Body of pancreas (tissue), 4 donors: ENCODE measurements around the gene DYNLT3. TPM values are rescaled to one million over a fixed set of nuclear protein-coding genes. Genes with fewer than 3 reads are reported as not detected.

Source experiments
- ATAC-seq: fragments of 150-250 bp; one replicate; pipeline ENCODE4 v1.9.1; 2016
- DNase-seq, 4 donors: peaks; one replicate each; pipeline ENCODE4 v3.0.0-alpha.2; 2019
- H3K27ac ChIP-seq, 4 donors: fragments of 200-600 bp; sonication (generic); 1 replicate in 3 of 4; 2 replicates in 1 of 4; pipeline versions ENCODE4 v1.5.1 to v1.6.1; 2016 to 2019; ENCODE audit warnings: mild to moderate bottlenecking in 1 of 4, mixed read lengths in 1 of 4, moderate library complexity in 1 of 4
- H3K27me3 ChIP-seq, 2 donors: fragments of 200-600 bp; sonication (generic); one replicate each; pipeline ENCODE4 v1.6.0; 2016; ENCODE audit warnings: mild to moderate bottlenecking in 1 of 2
- H3K36me3 ChIP-seq, 2 donors: fragments of 200-600 bp; sonication (generic); replicated peaks in 1 of 2; 2 replicates each; pipeline ENCODE4 v1.5.1; 2016; ENCODE audit warnings: low read depth in 2 of 2; ENCODE audit not compliant: insufficient read depth in 1 of 2
- H3K4me1 ChIP-seq: fragments of 200-600 bp; sonication (generic); one replicate; pipeline ENCODE4 v1.6.0; 2016
- H3K4me3 ChIP-seq, 2 donors: fragments of 200-600 bp; sonication (generic); 1 replicate in 1 of 2; 2 replicates in 1 of 2; pipeline ENCODE4 v1.5.1; 2016 to 2019
- H3K9me3 ChIP-seq, 3 donors: fragments of 200-600 bp; sonication (generic); 1 replicate in 2 of 3; 2 replicates in 1 of 3; pipeline ENCODE4 v1.5.1; 2016
- CTCF ChIP-seq, 7 experiments: fragments of 450-650 bp in 4 of 7; fragments of 200-600 bp in 3 of 7; sonication (generic) in 3 of 7; IDR thresholded peaks; one replicate each; pipeline ENCODE4 v1.5.1; 2016 to 2019; ENCODE audit warnings: antibody characterized with exemption in 7 of 7
- POLR2A ChIP-seq, 3 donors: fragments of 450-650 bp; IDR thresholded peaks; one replicate each; pipeline ENCODE4 v1.6.1; 2016; ENCODE audit warnings: antibody characterized with exemption in 3 of 3, mild to moderate bottlenecking in 2 of 3
- WGBS, 2 donors: methylation state at CpG; one replicate each; pipeline ENCODE4 v1.1.5; 2017; 5-methylcytosine and 5-hydroxymethylcytosine counted together
- intact Hi-C: fragments of 100-400 bp; cut with DNase I; formaldehyde crosslinking; loops from one replicate; pipeline ENCODE4 v1.15.1; 2023
- total RNA-seq, 2 donors: library from RNA; depleted of rRNA; stranded (reverse); fragments of >200 nt; gene quantifications; one replicate each; pipeline ENCODE4 v1.1.0, GENCODE V29; 2016

Gene DYNLT3
- total RNA-seq, 2 donors from 2014 or later = 6.3 to 27.0 TPM

DNA sequence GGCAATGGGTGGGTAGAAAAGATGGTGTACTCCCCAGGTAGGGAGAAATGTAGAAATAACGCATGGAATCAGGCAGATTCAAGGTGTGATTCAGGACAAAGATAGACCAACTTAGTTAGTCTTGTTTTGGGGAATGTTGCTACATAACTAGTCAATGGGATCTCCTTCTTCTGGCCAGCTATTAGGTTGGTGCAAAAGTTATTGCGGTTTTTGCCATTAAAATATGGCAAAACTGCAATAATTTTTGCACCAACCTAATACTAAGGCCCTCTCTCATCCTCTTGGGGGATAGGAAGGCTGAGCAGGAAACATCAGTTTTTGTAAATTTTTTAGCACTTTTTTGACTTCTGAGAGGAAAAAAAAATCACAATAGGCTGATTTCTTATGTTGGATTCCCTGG, 44.3 kb downstream of the DYNLT3 start:
- 22 to 76% methylated on average over 2 of the region's 2 CpGs for WGBS, 2 donors
- Histone ChIP-seq H3K9me3 (no peaks in the 10 kb centered on the region), H3K4me3 (no peak overlapping the region), H3K4me1 (no peaks in the 10 kb centered on the region), H3K36me3 (no peaks in the 10 kb centered on the region), H3K27ac (no peak overlapping the region), H3K27me3 (no peaks in the 10 kb centered on the region)
- TF ChIP-seq CTCF (IDR thresholded peaks at IDR 0.05) (no peak), POLR2A (IDR thresholded peaks at IDR 0.05) (no peak)
- intact Hi-C loops = no loop called here
- no peak for ATAC-seq
- DNase-seq = no peak

DNA sequence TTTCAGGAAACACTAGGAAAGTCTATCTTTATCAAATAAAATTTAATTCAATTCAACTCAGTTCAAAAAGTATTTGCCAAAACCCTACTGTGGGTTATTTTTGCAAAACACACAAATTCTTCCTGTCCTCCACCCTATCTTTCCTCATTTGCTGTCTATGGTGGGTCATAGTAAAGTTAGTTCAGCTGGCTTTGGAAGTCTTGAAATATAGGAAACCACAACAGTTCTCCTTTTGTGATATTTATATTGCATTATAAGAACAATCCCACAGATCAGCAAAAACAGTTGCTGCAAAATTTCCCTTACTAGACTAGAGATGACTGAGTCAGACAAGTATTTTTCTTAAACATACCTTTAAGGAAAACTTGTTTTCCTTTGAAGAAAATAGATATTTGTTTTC, 45.3 kb downstream of the DYNLT3 start:
- ATAC-seq (no peak), DNase-seq (no peak)
- H3K4me3 ChIP-seq = no peak overlapping the region
- H3K9me3 ChIP-seq = no peaks in the 10 kb centered on the region
- no peak for TF ChIP-seq CTCF (IDR thresholded peaks at IDR 0.05)
- no peak for TF ChIP-seq POLR2A (IDR thresholded peaks at IDR 0.05)
- no peaks in the 10 kb centered on the region for H3K4me1 ChIP-seq
- H3K27me3 ChIP-seq = no peaks in the 10 kb centered on the region
- H3K36me3 ChIP-seq = no peaks in the 10 kb centered on the region
- H3K27ac ChIP-seq = no peak overlapping the region
- intact Hi-C loops = no loop called here

- ATAC-seq (no peak), DNase-seq (no peak)
- Histone ChIP-seq H3K4me1 (no peaks in the 10 kb centered on the region), H3K27ac (no peak overlapping the region), H3K36me3 (no peaks in the 10 kb centered on the region), H3K27me3 (no peaks in the 10 kb centered on the region), H3K4me3 (no peak overlapping the region), H3K9me3 (no peaks in the 10 kb centered on the region)
- no peak for TF ChIP-seq CTCF (IDR thresholded peaks at IDR 0.05)
- no peak for TF ChIP-seq POLR2A (IDR thresholded peaks at IDR 0.05)
- intact Hi-C loops = no loop called here
Measured at GRCh38 chrX:37800717-37801116, 46.7 kb downstream of the DYNLT3 start.

- no peaks in the 10 kb centered on the region for H3K4me1 ChIP-seq
- DNase-seq = no peak
- intact Hi-C loops = no loop called here
- no peak for ATAC-seq
- TF ChIP-seq POLR2A (IDR thresholded peaks at IDR 0.05) (no peak), CTCF (IDR thresholded peaks at IDR 0.05) (no peak)
- no peaks in the 10 kb centered on the region for H3K27me3 ChIP-seq
- no peak overlapping the region for H3K4me3 ChIP-seq
- no peak overlapping the region for H3K27ac ChIP-seq
- WGBS, 2 donors = 86 to 96% methylated on average over 2 of the region's 2 CpGs
- H3K36me3 ChIP-seq = no peaks in the 10 kb centered on the region
- H3K9me3 ChIP-seq = no peaks in the 10 kb centered on the region
Measured at GRCh38 chrX:37799936-37800335, 47.4 kb downstream of the DYNLT3 start.

DNA sequence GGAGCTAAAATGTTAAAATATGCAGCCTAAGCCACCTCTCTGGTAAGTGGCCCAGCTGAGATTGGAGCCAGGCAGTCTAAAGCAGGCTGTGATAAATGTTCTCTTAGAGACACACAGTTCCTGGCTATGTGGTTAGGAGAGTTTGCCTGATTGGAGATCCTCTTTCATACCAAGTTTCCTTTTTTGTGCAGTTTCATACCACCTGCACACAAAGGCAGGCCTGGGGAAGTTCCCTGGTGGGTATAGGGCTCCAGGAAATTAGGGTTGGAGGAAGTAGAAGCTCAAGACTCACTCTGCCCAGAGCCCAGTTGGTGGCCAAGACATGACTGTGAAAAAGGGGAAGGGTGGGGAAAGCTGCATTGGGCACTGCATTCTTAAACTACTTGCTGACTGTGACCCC, 50.6 kb downstream of the DYNLT3 start:
- Histone ChIP-seq H3K4me3 (no peak overlapping the region), H3K9me3 (no peaks in the 10 kb centered on the region), H3K4me1 (no peaks in the 10 kb centered on the region), H3K27me3 (no peaks in the 10 kb centered on the region), H3K27ac (no peak overlapping the region), H3K36me3 (no peaks in the 10 kb centered on the region)
- no peak for TF ChIP-seq POLR2A (IDR thresholded peaks at IDR 0.05)
- no peak for TF ChIP-seq CTCF (IDR thresholded peaks at IDR 0.05)
- DNase-seq (peak in 2 of 4 donors; percentile 5 to 27), ATAC-seq (no peak)
- intact Hi-C loops = no loop called here
